HCT116 (cell line): ENCODE results near the gene TLCD1. TPM values are rescaled to one million over a fixed set of nuclear protein-coding genes. Genes with fewer than 3 reads are reported as not detected.

Experiments used
- ATAC-seq: fragments of 200-7000 bp; cut with Tn5 transposase; 2 replicates; pipeline ENCODE4 v1.9.1; 2020; ENCODE audit warnings: mild to moderate bottlenecking, moderate library complexity
- BruUV-seq: library from RNA; stranded (reverse); fragments of 400-500 nt; replicated peaks from 2 replicates; lab custom pipeline; 2021; lab: Mats Ljungman, UMichigan
- CTCF ChIA-PET: fragments of 300-600 bp; sonication (Branson Sonifier 250); formaldehyde crosslinking; loops from one replicate; lab custom pipeline; 2021; ENCODE audit warnings: antibody characterized with exemption; lab: Charles Lee
- POLR2A ChIA-PET: fragments of 300-600, 350-600 bp; sonication (Branson Sonifier 250); formaldehyde crosslinking; loops from one replicate; lab custom pipeline; 2021; ENCODE audit warnings: antibody characterized with exemption; lab: Charles Lee
- RAD21 ChIA-PET, 2 experiments: fragments of 300-600 bp; sonication (Branson Sonifier 250); formaldehyde crosslinking; loops; one replicate each; lab custom pipeline; 2023; ENCODE audit warnings: low total read pairs in 2 of 2; ENCODE audit not compliant: uncharacterized antibody in 2 of 2, unreplicated experiment in 2 of 2, low non-redundant PET in 1 of 2; lab: Charles Lee
- DNase-seq: peaks from one replicate; pipeline ENCODE4 v3.0.0-alpha.2; 2010; ENCODE audit warnings: low read depth, low spot score
- H2AFZ ChIP-seq: fragments of 200-600 bp; shearing (Covaris generic), sonication (generic); 2 replicates; pipeline ENCODE4 v1.6.1; 2017; ENCODE audit warnings: low read depth, mixed run types, mixed read lengths, antibody characterized with exemption, low read length; ENCODE audit not compliant: poor library complexity, severe bottlenecking
- H3K27ac ChIP-seq: 2 replicates; pipeline ENCODE4 v1.5.1; 2012; ENCODE audit warnings: low read depth, low read length
- H3K27me3 ChIP-seq: fragments of 200-600 bp; sonication (generic); 2 replicates; pipeline ENCODE4 v1.6.1; 2016; ENCODE audit warnings: mixed run types, low read length, mixed read lengths; ENCODE audit not compliant: insufficient read depth
- H3K36me3 ChIP-seq, 2 experiments: fragments of 200-500 bp in 1 of 2; fragments of 200-600 bp in 1 of 2; sonication (Bioruptor generic) in 1 of 2; sonication (generic) in 1 of 2; 2 replicates each; pipeline versions ENCODE4 v1.5.1 to v1.6.1; 2014 to 2016; ENCODE audit warnings: low read length in 2 of 2, inconsistent platforms in 1 of 2, mixed read lengths in 1 of 2, mixed run types in 1 of 2; ENCODE audit not compliant: insufficient read depth in 2 of 2, control insufficient read depth in 1 of 2
- H3K4me1 ChIP-seq, 2 experiments: fragments of 200-600 bp in 1 of 2; sonication (generic) in 1 of 2; 2 replicates each; pipeline versions ENCODE4 v1.5.1 to v1.6.1; 2012 to 2017; ENCODE audit warnings: low read length in 2 of 2, inconsistent platforms in 1 of 2, mild to moderate bottlenecking in 1 of 2, mixed read lengths in 1 of 2, mixed run types in 1 of 2, moderate library complexity in 1 of 2; ENCODE audit not compliant: insufficient read depth in 2 of 2, control insufficient read depth in 1 of 2
- H3K4me2 ChIP-seq: fragments of 200-600 bp; sonication (generic); 2 replicates; pipeline ENCODE4 v1.6.1; 2017; ENCODE audit warnings: mixed run types, low read length, mixed read lengths
- H3K4me3 ChIP-seq, 2 experiments: fragments of 200-600 bp in 1 of 2; sonication (generic) in 1 of 2; replicated peaks in 1 of 2; 2 replicates each; pipeline ENCODE4 v1.5.1; 2011 to 2016; ENCODE audit warnings: low read length in 2 of 2, control low read depth in 1 of 2, low read depth in 1 of 2, mild to moderate bottlenecking in 1 of 2, mixed read lengths in 1 of 2, mixed run types in 1 of 2
- H3K79me2 ChIP-seq: fragments of 200-600 bp; sonication (generic); 2 replicates; pipeline ENCODE4 v1.6.1; 2017; ENCODE audit warnings: mild to moderate bottlenecking, mixed run types, low read length, moderate library complexity, mixed read lengths; ENCODE audit not compliant: insufficient read depth
- H3K9ac ChIP-seq: fragments of 200-600 bp; sonication (generic); 2 replicates; pipeline ENCODE4 v1.6.1; 2016; ENCODE audit warnings: low read length, mixed read lengths
- H3K9me2 ChIP-seq: fragments of 200-600 bp; sonication (generic), shearing (Covaris generic); 2 replicates; pipeline ENCODE4 v1.6.1; 2017; ENCODE audit warnings: mixed run types, mild to moderate bottlenecking, moderate library complexity; ENCODE audit not compliant: insufficient read depth
- H3K9me3 ChIP-seq, 2 experiments: fragments of 200-500 bp in 1 of 2; fragments of 200-600 bp in 1 of 2; sonication (Bioruptor generic) in 1 of 2; sonication (generic) in 1 of 2; 2 replicates each; pipeline ENCODE4 v1.6.1; 2014 to 2017; ENCODE audit warnings: low read length in 2 of 2, mixed read lengths in 2 of 2, inconsistent platforms in 1 of 2, low read depth in 1 of 2, mild to moderate bottlenecking in 1 of 2, mixed run types in 1 of 2, moderate library complexity in 1 of 2; ENCODE audit not compliant: control insufficient read depth in 1 of 2, insufficient read depth in 1 of 2
- H4K20me1 ChIP-seq: fragments of 200-600 bp; sonication (generic), shearing (Covaris generic); 2 replicates; pipeline ENCODE4 v1.6.1; 2017; ENCODE audit warnings: mixed run types, mild to moderate bottlenecking, moderate library complexity; ENCODE audit not compliant: insufficient read depth
- CEBPB ChIP-seq: IDR thresholded peaks from 2 replicates; pipeline ENCODE4 v1.6.1; 2012; ENCODE audit warnings: low read depth
- CTCF ChIP-seq, 3 experiments: fragments of 200-600 bp in 1 of 3; sonication (generic) in 1 of 3; IDR thresholded peaks in 2 of 3; conservative IDR thresholded peaks in 1 of 3; 2 replicates each; pipeline ENCODE4 v1.5.1; 2012 to 2017; ENCODE audit warnings: low read depth in 2 of 3, low read length in 2 of 3, antibody characterized with exemption in 1 of 3, borderline replicate concordance in 1 of 3, control low read depth in 1 of 3, mild to moderate bottlenecking in 1 of 3, mixed read lengths in 1 of 3, mixed run types in 1 of 3, moderate library complexity in 1 of 3; ENCODE audit not compliant: insufficient read depth in 1 of 3
- EGR1 ChIP-seq: IDR thresholded peaks from 2 replicates; pipeline ENCODE4 v1.6.1; 2012; ENCODE audit warnings: low read depth
- ELF1 ChIP-seq: IDR thresholded peaks from 2 replicates; pipeline ENCODE4 v1.6.1; 2012; ENCODE audit warnings: low read depth, borderline replicate concordance
- EZH2 ChIP-seq: fragments of 200-600 bp; sonication (generic); IDR thresholded peaks from 2 replicates; pipeline ENCODE4 v1.6.1; 2017; ENCODE audit warnings: antibody characterized with exemption, mixed run types
- EZH2phosphoT487 ChIP-seq: fragments of 200-600 bp; IDR thresholded peaks from 2 replicates; pipeline ENCODE4 v1.6.1; 2018; ENCODE audit warnings: antibody characterized with exemption, borderline replicate concordance
- JUND ChIP-seq: IDR thresholded peaks from 2 replicates; pipeline ENCODE4 v1.6.1; 2012
- POLR2A ChIP-seq: IDR thresholded peaks from 2 replicates; pipeline ENCODE4 v1.7.0; 2011; ENCODE audit warnings: borderline replicate concordance; ENCODE audit not compliant: insufficient read depth, insufficient read length; ENCODE audit errors: extremely low read depth
- POLR2AphosphoS5 ChIP-seq: IDR thresholded peaks from 2 replicates; pipeline ENCODE4 v1.6.1; 2011; ENCODE audit warnings: mild to moderate bottlenecking, low read depth, low read length, moderate library complexity
- RAD21 ChIP-seq: IDR thresholded peaks from 2 replicates; pipeline ENCODE4 v1.6.1; 2012; ENCODE audit warnings: low read depth, mild to moderate bottlenecking
- SIN3A ChIP-seq: IDR thresholded peaks from 2 replicates; pipeline ENCODE4 v1.6.1; 2012; ENCODE audit warnings: low read depth
- SP1 ChIP-seq: IDR thresholded peaks from 2 replicates; pipeline ENCODE4 v1.6.1; 2012; ENCODE audit warnings: low read depth
- TCF7L2 ChIP-seq: IDR thresholded peaks from 2 replicates; pipeline ENCODE4 v1.7.0; 2011; ENCODE audit warnings: borderline replicate concordance, inconsistent platforms; ENCODE audit not compliant: insufficient read depth, insufficient read length; ENCODE audit errors: extremely low read depth
- YY1 ChIP-seq: IDR thresholded peaks from 2 replicates; pipeline ENCODE4 v1.6.1; 2011; ENCODE audit warnings: low read length, low read depth, moderate library complexity, mild to moderate bottlenecking; ENCODE audit not compliant: insufficient replicate concordance; ENCODE audit errors: extremely low read depth
- ZBTB33 ChIP-seq: IDR thresholded peaks from 2 replicates; pipeline ENCODE4 v1.6.1; 2011; ENCODE audit warnings: mild to moderate bottlenecking, low read length, moderate library complexity; ENCODE audit not compliant: insufficient replicate concordance; ENCODE audit errors: extremely low read depth
- ZFX ChIP-seq: fragments of 450-650 bp; IDR thresholded peaks from 2 replicates; pipeline ENCODE4 v1.6.1; 2017
- intact Hi-C: fragments of 100-400 bp; cut with micrococcal nuclease; formaldehyde crosslinking; loops from 2 replicates; pipeline ENCODE4 v1.10.0; 2022
- total RNA-seq: library from RNA; stranded (reverse); gene quantifications from one replicate; pipeline ENCODE4 v1.2.1, GENCODE V29; 2021; ENCODE audit not compliant: unreplicated experiment
- TF ChIP-seq, protein P1 (sequence below): IDR thresholded peaks from 2 replicates; pipeline ENCODE4 v1.6.1; 2012; ENCODE audit warnings: low read depth

TLCD1 gene
- total RNA-seq, 1 experiment from 2014 or later = 28.3 TPM

DNA sequence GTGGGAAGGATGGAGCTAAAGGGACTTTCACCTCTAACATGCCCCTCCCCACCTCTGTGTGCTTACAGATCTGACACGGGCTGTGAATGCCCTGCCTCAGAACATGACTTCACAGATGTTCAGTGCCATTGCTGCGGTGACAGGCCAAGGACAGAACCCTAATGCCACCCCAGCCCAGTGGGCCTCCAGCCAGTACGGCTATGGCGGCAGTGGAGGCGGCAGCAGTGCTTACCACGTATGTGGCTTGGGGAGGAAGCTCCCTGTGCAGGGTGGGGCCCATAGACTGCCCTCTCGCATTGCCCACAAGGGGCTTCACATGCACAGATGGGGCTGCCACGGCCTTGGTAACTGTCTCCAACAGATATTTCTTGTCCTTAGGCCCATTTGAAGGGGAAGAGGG is 25.8 kb downstream of the TLCD1 start:
- CTCF ChIA-PET = no interaction called here
- Histone ChIP-seq H3K4me2 (no peak overlapping the region), H3K4me1 (no peaks in the 10 kb centered on the region)

More for the DNA sequence above, 25.8 kb downstream of the TLCD1 start:
- Histone ChIP-seq H3K9me3 (no peaks in the 10 kb centered on the region), H3K79me2 (no peaks in the 10 kb centered on the region), H3K4me3 (no peak overlapping the region), H3K36me3 (peaks cover 50 to 52% of the 10 kb centered on the region in 2 experiments), H3K27ac (no peak overlapping the region), H3K9ac (no peak overlapping the region), H2AFZ (no peak overlapping the region), H3K9me2 (no peaks in the 10 kb centered on the region), H4K20me1 (no peaks in the 10 kb centered on the region), H3K27me3 (no peaks in the 10 kb centered on the region)
- ATAC-seq (no peak), DNase-seq (no peak)
- RAD21 ChIA-PET = no interaction called here
- intact Hi-C loops = no loop called here
- POLR2A ChIA-PET = interaction anchor here (1.5 kb wide), 1 partner anchor 11 kb away, joined by 7 read pairs; the partner anchor contains the start of gene PROCA1
- BruUV-seq = no TSS peak
- TF ChIP-seq EZH2phosphoT487 (no peak), TCF7L2 (no peak), CTCF (IDR thresholded peaks at IDR 0.05 in 2 of 3, conservative IDR thresholded peaks at IDR 0.05 in 1 of 3; ENCODE audit: borderline replicate concordance in 1 of 3, insufficient read depth in 1 of 3, low read depth in 2 of 3, low read length in 2 of 3) (no peak), EZH2 (no peak), SIN3A (no peak), ZFX (no peak), POLR2AphosphoS5 (no peak), JUND (no peak), EGR1 (no peak), ZBTB33 (no peak), POLR2A (no peak), YY1 (no peak), ELF1 (no peak), RAD21 (no peak), SP1 (no peak), CEBPB (no peak)
- TF ChIP-seq, protein P1, sequence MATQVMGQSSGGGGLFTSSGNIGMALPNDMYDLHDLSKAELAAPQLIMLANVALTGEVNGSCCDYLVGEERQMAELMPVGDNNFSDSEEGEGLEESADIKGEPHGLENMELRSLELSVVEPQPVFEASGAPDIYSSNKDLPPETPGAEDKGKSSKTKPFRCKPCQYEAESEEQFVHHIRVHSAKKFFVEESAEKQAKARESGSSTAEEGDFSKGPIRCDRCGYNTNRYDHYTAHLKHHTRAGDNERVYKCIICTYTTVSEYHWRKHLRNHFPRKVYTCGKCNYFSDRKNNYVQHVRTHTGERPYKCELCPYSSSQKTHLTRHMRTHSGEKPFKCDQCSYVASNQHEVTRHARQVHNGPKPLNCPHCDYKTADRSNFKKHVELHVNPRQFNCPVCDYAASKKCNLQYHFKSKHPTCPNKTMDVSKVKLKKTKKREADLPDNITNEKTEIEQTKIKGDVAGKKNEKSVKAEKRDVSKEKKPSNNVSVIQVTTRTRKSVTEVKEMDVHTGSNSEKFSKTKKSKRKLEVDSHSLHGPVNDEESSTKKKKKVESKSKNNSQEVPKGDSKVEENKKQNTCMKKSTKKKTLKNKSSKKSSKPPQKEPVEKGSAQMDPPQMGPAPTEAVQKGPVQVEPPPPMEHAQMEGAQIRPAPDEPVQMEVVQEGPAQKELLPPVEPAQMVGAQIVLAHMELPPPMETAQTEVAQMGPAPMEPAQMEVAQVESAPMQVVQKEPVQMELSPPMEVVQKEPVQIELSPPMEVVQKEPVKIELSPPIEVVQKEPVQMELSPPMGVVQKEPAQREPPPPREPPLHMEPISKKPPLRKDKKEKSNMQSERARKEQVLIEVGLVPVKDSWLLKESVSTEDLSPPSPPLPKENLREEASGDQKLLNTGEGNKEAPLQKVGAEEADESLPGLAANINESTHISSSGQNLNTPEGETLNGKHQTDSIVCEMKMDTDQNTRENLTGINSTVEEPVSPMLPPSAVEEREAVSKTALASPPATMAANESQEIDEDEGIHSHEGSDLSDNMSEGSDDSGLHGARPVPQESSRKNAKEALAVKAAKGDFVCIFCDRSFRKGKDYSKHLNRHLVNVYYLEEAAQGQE = no peak
